Measurements from ENCODE around the gene RADIL. TPM values are rescaled to one million over a fixed set of nuclear protein-coding genes. Genes with fewer than 3 reads are reported as not detected.

Gene RADIL
- total RNA-seq, 3 donors from 2014 or later, result 0.35 to 7.4 (median 1.1) TPM

- no peaks in the 10 kb centered on the region for H3K4me1 ChIP-seq (ENCODE audit: low read depth)
- TF ChIP-seq, protein P1, sequence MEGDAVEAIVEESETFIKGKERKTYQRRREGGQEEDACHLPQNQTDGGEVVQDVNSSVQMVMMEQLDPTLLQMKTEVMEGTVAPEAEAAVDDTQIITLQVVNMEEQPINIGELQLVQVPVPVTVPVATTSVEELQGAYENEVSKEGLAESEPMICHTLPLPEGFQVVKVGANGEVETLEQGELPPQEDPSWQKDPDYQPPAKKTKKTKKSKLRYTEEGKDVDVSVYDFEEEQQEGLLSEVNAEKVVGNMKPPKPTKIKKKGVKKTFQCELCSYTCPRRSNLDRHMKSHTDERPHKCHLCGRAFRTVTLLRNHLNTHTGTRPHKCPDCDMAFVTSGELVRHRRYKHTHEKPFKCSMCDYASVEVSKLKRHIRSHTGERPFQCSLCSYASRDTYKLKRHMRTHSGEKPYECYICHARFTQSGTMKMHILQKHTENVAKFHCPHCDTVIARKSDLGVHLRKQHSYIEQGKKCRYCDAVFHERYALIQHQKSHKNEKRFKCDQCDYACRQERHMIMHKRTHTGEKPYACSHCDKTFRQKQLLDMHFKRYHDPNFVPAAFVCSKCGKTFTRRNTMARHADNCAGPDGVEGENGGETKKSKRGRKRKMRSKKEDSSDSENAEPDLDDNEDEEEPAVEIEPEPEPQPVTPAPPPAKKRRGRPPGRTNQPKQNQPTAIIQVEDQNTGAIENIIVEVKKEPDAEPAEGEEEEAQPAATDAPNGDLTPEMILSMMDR (IDR thresholded peaks at IDR 0.05), result no peak
- ATAC-seq (no peak), DNase-seq (no peak)
- no peaks in the 10 kb centered on the region for H3K36me3 ChIP-seq (ENCODE audit: low read depth)
- no peaks in the 10 kb centered on the region for H3K9me3 ChIP-seq
- H3K4me3 ChIP-seq, result no peak overlapping the region
- intact Hi-C loops (cut with DNase I, micrococcal nuclease), result no loop called here
Observed at GRCh38 chr7:4833691-4834600, 49.6 kb downstream of the RADIL start.

- H3K4me3 ChIP-seq, result no peak overlapping the region
- H3K4me1 ChIP-seq (ENCODE audit: low read depth), result no peaks in the 10 kb centered on the region
- H3K9me3 ChIP-seq, result no peaks in the 10 kb centered on the region
- TF ChIP-seq, protein P1 (IDR thresholded peaks at IDR 0.05), result no peak
- no peak for ATAC-seq
- intact Hi-C loops (cut with DNase I, micrococcal nuclease), result no loop called here
- no peaks in the 10 kb centered on the region for H3K36me3 ChIP-seq (ENCODE audit: low read depth)
- DNase-seq, result no peak
Observed at GRCh38 chr7:4833176-4833575, 50.3 kb downstream of the RADIL start.

GRCh38 chr7:4832711-4833110 lies 50.8 kb downstream of the RADIL start:
- no peak for DNase-seq
- Histone ChIP-seq H3K4me3 (no peak overlapping the region), H3K4me1 (ENCODE audit: low read depth) (no peaks in the 10 kb centered on the region), H3K9me3 (no peaks in the 10 kb centered on the region), H3K36me3 (ENCODE audit: low read depth) (no peaks in the 10 kb centered on the region)
- ATAC-seq, result no peak
- intact Hi-C loops (cut with DNase I, micrococcal nuclease), result no loop called here
- TF ChIP-seq, protein P1 (IDR thresholded peaks at IDR 0.05), result no peak

- DNase-seq (no peak), ATAC-seq (no peak)
- intact Hi-C loops (cut with DNase I, micrococcal nuclease), result no loop called here
- TF ChIP-seq, protein P1 (IDR thresholded peaks at IDR 0.05), result no peak
- H3K36me3 ChIP-seq (ENCODE audit: low read depth), result no peaks in the 10 kb centered on the region
- H3K4me3 ChIP-seq, result no peak overlapping the region
- no peaks in the 10 kb centered on the region for H3K4me1 ChIP-seq (ENCODE audit: low read depth)
- H3K9me3 ChIP-seq, result no peaks in the 10 kb centered on the region
Observed at GRCh38 chr7:4831723-4832495, 51.6 kb downstream of the RADIL start.

DNA sequence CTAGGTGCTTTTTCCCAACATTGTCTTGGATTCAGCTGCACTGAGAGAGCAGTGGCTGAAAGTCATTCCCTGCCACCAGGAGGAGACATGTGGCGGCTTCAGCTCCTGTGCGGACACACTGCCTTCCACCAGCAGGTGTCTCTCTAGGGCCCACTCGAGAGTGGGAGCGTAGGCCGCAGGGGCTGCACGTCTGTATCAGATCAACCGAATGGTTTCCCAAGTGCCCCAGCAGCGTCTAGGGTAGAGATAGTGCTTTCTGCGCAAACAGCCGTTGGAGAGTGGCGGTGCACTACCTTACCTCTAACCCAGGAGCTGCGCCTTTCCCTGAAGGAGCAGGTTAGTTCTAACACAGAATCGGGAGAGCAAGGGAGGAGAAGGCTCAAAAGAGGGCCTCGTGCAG lies 53.3 kb downstream of the RADIL start:
- DNase-seq (peak in 2 of 3 donors; percentile 68 to 76), ATAC-seq (peak; percentile 83)
- intact Hi-C loops (cut with DNase I, micrococcal nuclease), result no loop called here
- H3K4me3 ChIP-seq, result no peak overlapping the region
- H3K4me1 ChIP-seq (ENCODE audit: low read depth), result no peaks in the 10 kb centered on the region
- no peaks in the 10 kb centered on the region for H3K36me3 ChIP-seq (ENCODE audit: low read depth)
- H3K9me3 ChIP-seq, result no peaks in the 10 kb centered on the region
- TF ChIP-seq, protein P1 (IDR thresholded peaks at IDR 0.05), result peak; percentile 56
